Gastrocnemius medialis (tissue), 4 donors: ENCODE measurements around the gene ANAPC7.

Source experiments
- CTCF ChIP-seq, 5 experiments: fragments of 450-650 bp in 3 of 5; fragments of 200-600 bp in 2 of 5; sonication (generic) in 2 of 5; IDR thresholded peaks in 4 of 5; conservative IDR thresholded peaks in 1 of 5; 1 replicate in 4 of 5; 2 replicates in 1 of 5; pipeline ENCODE4 v1.5.1; 2016 to 2019; ENCODE audit warnings: antibody characterized with exemption in 5 of 5, mild to moderate bottlenecking in 3 of 5, moderate library complexity in 3 of 5
- POLR2A ChIP-seq, 2 donors: fragments of 450-650 bp; IDR thresholded peaks; one replicate each; pipeline ENCODE4 v1.6.1; 2017; ENCODE audit warnings: antibody characterized with exemption in 2 of 2, mild to moderate bottlenecking in 2 of 2, moderate library complexity in 2 of 2

DNA sequence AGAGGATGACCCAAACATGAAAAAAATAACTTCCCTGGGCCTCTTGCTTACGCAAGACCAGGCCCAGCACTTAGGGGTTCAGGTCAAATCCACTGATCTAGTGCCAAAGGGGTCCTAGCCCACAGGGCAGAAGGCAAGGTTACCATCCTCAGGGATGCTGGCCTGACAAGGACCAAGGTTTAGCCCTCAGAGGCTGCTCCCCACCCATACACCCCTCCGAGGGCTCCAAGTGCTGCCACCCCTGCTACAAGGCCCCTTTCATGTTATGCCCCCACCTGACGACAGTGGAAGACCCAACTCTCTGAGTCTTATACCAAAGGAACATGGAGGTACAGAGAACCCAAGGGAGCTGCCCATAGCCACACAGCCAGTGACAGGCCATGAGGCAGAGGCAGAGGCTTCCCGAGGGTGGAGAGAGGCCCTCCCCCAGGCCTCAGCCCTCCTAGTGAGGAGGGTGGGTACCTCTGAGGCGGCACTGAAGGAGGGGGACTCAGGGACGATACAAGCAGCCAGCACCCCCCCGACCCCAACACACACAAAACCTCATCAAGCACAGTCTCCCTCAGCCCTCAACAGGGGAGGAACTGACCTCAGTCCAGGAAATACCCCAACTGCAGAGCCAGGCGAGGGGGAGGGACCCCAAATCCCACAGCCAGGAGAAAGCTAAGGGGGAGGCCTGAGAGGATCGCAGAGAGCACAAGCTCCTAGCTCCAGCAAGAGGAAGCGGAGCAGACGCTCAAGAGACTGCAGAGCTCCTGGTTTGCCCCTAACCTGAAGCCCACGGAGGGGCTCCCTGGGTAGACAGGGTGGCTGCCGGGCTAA is 37.0 kb downstream of the ANAPC7 start:
- no peak for TF ChIP-seq CTCF (IDR thresholded peaks at IDR 0.05 in 4 of 5, conservative IDR thresholded peaks at IDR 0.05 in 1 of 5)
- no peak for TF ChIP-seq POLR2A (IDR thresholded peaks at IDR 0.05)
